T-helper 22 cell (primary cell): ENCODE results near the gene TANGO6.

Source experiments
- DNase-seq: peaks from one replicate; pipeline ENCODE4 v3.0.0-alpha.2; 2020; ENCODE audit warnings: low read depth

TANGO6 gene

GRCh38 chr16:68909099-68909733 lies 65.9 kb downstream of the TANGO6 start:
- DNase-seq = no peak

GRCh38 chr16:68910051-68910450 lies 66.7 kb downstream of the TANGO6 start:
- DNase-seq = no peak

GRCh38 chr16:68915589-68915988 lies 72.3 kb downstream of the TANGO6 start:
- no peak for DNase-seq

- DNase-seq = no peak
These were observed 74.2 kb downstream of the TANGO6 start for GRCh38 chr16:68917541-68917940.

GRCh38 chr16:68920349-68920748 lies 77.0 kb downstream of the TANGO6 start:
- no peak for DNase-seq

- no peak for DNase-seq
These were observed 78.3 kb downstream of the TANGO6 start for GRCh38 chr16:68921637-68922036.

GRCh38 chr16:68923116-68923515 lies 79.8 kb downstream of the TANGO6 start:
- no peak for DNase-seq

GRCh38 chr16:68927018-68927417 lies 83.7 kb downstream of the TANGO6 start:
- no peak for DNase-seq

- no peak for DNase-seq
These were observed 87.9 kb downstream of the TANGO6 start for GRCh38 chr16:68931196-68931595.

- no peak for DNase-seq
These were observed 91.1 kb downstream of the TANGO6 start for GRCh38 chr16:68934402-68934801.

GRCh38 chr16:68935008-68935407 lies 91.7 kb downstream of the TANGO6 start:
- no peak for DNase-seq

- no peak for DNase-seq
These were observed 93.7 kb downstream of the TANGO6 start for GRCh38 chr16:68936736-68937631.

GRCh38 chr16:68939692-68940320 lies 96.5 kb downstream of the TANGO6 start:
- no peak for DNase-seq

GRCh38 chr16:68940816-68941215 lies 97.5 kb downstream of the TANGO6 start:
- no peak for DNase-seq

GRCh38 chr16:68943961-68944360 lies 100.6 kb downstream of the TANGO6 start:
- DNase-seq = no peak

GRCh38 chr16:68948230-68948910 lies 105.0 kb downstream of the TANGO6 start:
- DNase-seq = no peak

- no peak for DNase-seq
These were observed 108.9 kb downstream of the TANGO6 start for GRCh38 chr16:68951991-68952877.

GRCh38 chr16:68954911-68955635 lies 111.7 kb downstream of the TANGO6 start:
- no peak for DNase-seq

- DNase-seq = no peak
These were observed 117.6 kb downstream of the TANGO6 start for GRCh38 chr16:68960910-68961309.

- no peak for DNase-seq
These were observed 118.6 kb downstream of the TANGO6 start for GRCh38 chr16:68961778-68962402.
